Liver (tissue), 9 donors: ENCODE results near the gene IQGAP2. TPM values are rescaled to one million over a fixed set of nuclear protein-coding genes. Genes with fewer than 3 reads are reported as not detected.

Source experiments
- DNase-seq: peaks from one replicate; pipeline ENCODE4 v3.0.0-alpha.2; 2017; ENCODE audit warnings: low spot score
- H3K27ac ChIP-seq, 2 donors: one replicate each; pipeline ENCODE4 v1.7.0; 2013; ENCODE audit warnings: inconsistent platforms in 2 of 2, low read length in 2 of 2, control low read depth in 1 of 2, low read depth in 1 of 2, mild to moderate bottlenecking in 1 of 2
- H3K27me3 ChIP-seq, 4 donors: one replicate each; pipeline versions ENCODE4 v1.6.1 to v1.7.0; 2013; ENCODE audit warnings: low read length in 3 of 4, inconsistent platforms in 1 of 4, mild to moderate bottlenecking in 1 of 4, moderate library complexity in 1 of 4; ENCODE audit not compliant: control insufficient read depth in 4 of 4, insufficient read depth in 4 of 4
- H3K36me3 ChIP-seq, 4 donors: one replicate each; pipeline versions ENCODE4 v1.6.1 to v1.7.0; 2013; ENCODE audit warnings: low read length in 3 of 4, mild to moderate bottlenecking in 3 of 4, low read depth in 1 of 4, moderate library complexity in 1 of 4; ENCODE audit not compliant: control insufficient read depth in 4 of 4, insufficient read depth in 3 of 4
- H3K4me1 ChIP-seq, 4 donors: one replicate each; pipeline versions ENCODE4 v1.6.1 to v1.7.0; 2013; ENCODE audit warnings: low read length in 3 of 4, mild to moderate bottlenecking in 3 of 4, moderate library complexity in 1 of 4; ENCODE audit not compliant: control insufficient read depth in 4 of 4, insufficient read depth in 4 of 4
- H3K4me3 ChIP-seq, 3 donors: one replicate each; pipeline versions ENCODE4 v1.6.1 to v1.7.0; 2013; ENCODE audit warnings: low read length in 3 of 3, control low read depth in 1 of 3, low read depth in 1 of 3, mild to moderate bottlenecking in 1 of 3
- H3K9ac ChIP-seq, 2 donors: one replicate each; pipeline ENCODE4 v1.7.0; 2013; ENCODE audit warnings: low read length in 2 of 2, mild to moderate bottlenecking in 2 of 2, moderate library complexity in 2 of 2, control low read depth in 1 of 2, low read depth in 1 of 2
- H3K9me3 ChIP-seq, 4 donors: one replicate each; pipeline versions ENCODE4 v1.6.1 to v1.7.0; 2013; ENCODE audit warnings: low read length in 3 of 4; ENCODE audit not compliant: control insufficient read depth in 4 of 4
- ATF3 ChIP-seq: IDR thresholded peaks from 2 replicates; pipeline ENCODE4 v1.6.1; 2016; ENCODE audit warnings: antibody characterized with exemption
- CTCF ChIP-seq: fragments of 150-350 bp; IDR thresholded peaks from 2 replicates; pipeline ENCODE4 v1.5.1; 2017; ENCODE audit warnings: improper control_type of control experiment, low read depth, low read length; ENCODE audit not compliant: missing input control
- EGR1 ChIP-seq, 2 donors: IDR thresholded peaks; 2 replicates each; pipeline ENCODE4 v1.6.1; 2016 to 2018; ENCODE audit warnings: antibody characterized with exemption in 2 of 2, low read depth in 2 of 2
- FOXA1 ChIP-seq: IDR thresholded peaks from 2 replicates; pipeline ENCODE4 v1.6.1; 2016; ENCODE audit warnings: antibody characterized with exemption
- FOXA2 ChIP-seq: IDR thresholded peaks from 2 replicates; pipeline ENCODE4 v1.6.1; 2016; ENCODE audit warnings: antibody characterized with exemption
- GABPA ChIP-seq, 2 donors: IDR thresholded peaks in 1 of 2; conservative IDR thresholded peaks in 1 of 2; 2 replicates each; pipeline ENCODE4 v1.6.1; 2016; ENCODE audit warnings: antibody characterized with exemption in 2 of 2, mild to moderate bottlenecking in 1 of 2, moderate library complexity in 1 of 2
- HNF4A ChIP-seq, 2 donors: conservative IDR thresholded peaks; 2 replicates each; pipeline ENCODE4 v1.6.1; 2016; ENCODE audit warnings: antibody characterized with exemption in 2 of 2, mild to moderate bottlenecking in 2 of 2
- HNF4G ChIP-seq: IDR thresholded peaks from 2 replicates; pipeline ENCODE4 v1.6.1; 2016; ENCODE audit warnings: antibody characterized with exemption
- JUND ChIP-seq, 2 donors: IDR thresholded peaks; 2 replicates each; pipeline ENCODE4 v1.6.1; 2016; ENCODE audit warnings: antibody characterized with exemption in 2 of 2
- MAX ChIP-seq: IDR thresholded peaks from 2 replicates; pipeline ENCODE4 v1.6.1; 2016; ENCODE audit warnings: antibody characterized with exemption
- NR2F2 ChIP-seq: IDR thresholded peaks from 2 replicates; pipeline ENCODE4 v1.6.1; 2016; ENCODE audit warnings: antibody characterized with exemption
- RAD21 ChIP-seq, 2 donors: IDR thresholded peaks; 2 replicates each; pipeline ENCODE4 v1.6.1; 2016; ENCODE audit warnings: antibody characterized with exemption in 2 of 2, mild to moderate bottlenecking in 2 of 2
- RXRA ChIP-seq, 2 donors: IDR thresholded peaks; 2 replicates each; pipeline ENCODE4 v1.6.1; 2017 to 2018; ENCODE audit warnings: antibody characterized with exemption in 2 of 2, mild to moderate bottlenecking in 1 of 2
- SP1 ChIP-seq: IDR thresholded peaks from 2 replicates; pipeline ENCODE4 v1.6.1; 2018; ENCODE audit warnings: antibody characterized with exemption, mild to moderate bottlenecking
- TAF1 ChIP-seq: conservative IDR thresholded peaks from 2 replicates; pipeline ENCODE4 v1.6.1; 2016; ENCODE audit warnings: antibody characterized with exemption, mild to moderate bottlenecking
- YY1 ChIP-seq: IDR thresholded peaks from 2 replicates; pipeline ENCODE4 v1.6.1; 2016; ENCODE audit warnings: antibody characterized with exemption, mild to moderate bottlenecking
- ZBTB33 ChIP-seq: IDR thresholded peaks from 2 replicates; pipeline ENCODE4 v1.6.1; 2016; ENCODE audit warnings: antibody characterized with exemption
- WGBS: extraction: QIAGEN DNeasy Blood & Tissue Kit; methylation state at CpG from one replicate; pipeline ENCODE4 v1.1.7; 2013; 5-methylcytosine and 5-hydroxymethylcytosine counted together
- polyA plus RNA-seq, 2 donors: library from polyadenylated mRNA; stranded (reverse) in 1 of 2; unstranded in 1 of 2; fragments of 200-250 nt in 1 of 2; fragments of >200 nt in 1 of 2; fragmentation: Nextera tagmentation in 1 of 2; extraction: Ambion mirVana in 1 of 2; gene quantifications; one replicate each; pipeline versions ENCODE4 v1.2.1 to v1.2.3, GENCODE V29; 2013 to 2015
- total RNA-seq, 2 donors: library from RNA; depleted of rRNA; stranded (reverse); fragments of >200 nt; gene quantifications; one replicate each; pipeline ENCODE4 v1.2.3, GENCODE V29; 2014
- TF ChIP-seq, protein P1 (sequence below): IDR thresholded peaks from 2 replicates; pipeline ENCODE4 v1.6.1; 2016; ENCODE audit warnings: antibody characterized with exemption, mild to moderate bottlenecking
- donor health status: healthy.
- donor health status: healthy.
- donor health status: healthy.
- donor health status: healthy.
- donor health status: healthy.

IQGAP2 gene
- total and polyA plus RNA-seq, 4 donors = 41.5 to 205 (median 102) TPM

GRCh38 chr5:76545184-76545583 lies 142.1 kb downstream of the IQGAP2 start:
- TF ChIP-seq MAX (no peak), ZBTB33 (no peak), NR2F2 (peak; percentile 33), HNF4G (no peak), YY1 (no peak), EGR1 (IDR thresholded peaks at IDR 0.05; ENCODE audit: low read depth in 2 of 2) (no peak), ATF3 (no peak), CTCF (no peak), RXRA (IDR thresholded peaks at IDR 0.05) (peak; percentile 11 to 20), SP1 (no peak), GABPA (IDR thresholded peaks at IDR 0.05 in 1 of 2, conservative IDR thresholded peaks at IDR 0.05 in 1 of 2) (no peak), FOXA1 (no peak), FOXA2 (no peak), RAD21 (IDR thresholded peaks at IDR 0.05) (peak in 1 of 2 donors; percentile 5), JUND (IDR thresholded peaks at IDR 0.05) (no peak), HNF4A (conservative IDR thresholded peaks at IDR 0.05) (peak; percentile 80 to 85), TAF1 (no peak)
- TF ChIP-seq, protein P1, sequence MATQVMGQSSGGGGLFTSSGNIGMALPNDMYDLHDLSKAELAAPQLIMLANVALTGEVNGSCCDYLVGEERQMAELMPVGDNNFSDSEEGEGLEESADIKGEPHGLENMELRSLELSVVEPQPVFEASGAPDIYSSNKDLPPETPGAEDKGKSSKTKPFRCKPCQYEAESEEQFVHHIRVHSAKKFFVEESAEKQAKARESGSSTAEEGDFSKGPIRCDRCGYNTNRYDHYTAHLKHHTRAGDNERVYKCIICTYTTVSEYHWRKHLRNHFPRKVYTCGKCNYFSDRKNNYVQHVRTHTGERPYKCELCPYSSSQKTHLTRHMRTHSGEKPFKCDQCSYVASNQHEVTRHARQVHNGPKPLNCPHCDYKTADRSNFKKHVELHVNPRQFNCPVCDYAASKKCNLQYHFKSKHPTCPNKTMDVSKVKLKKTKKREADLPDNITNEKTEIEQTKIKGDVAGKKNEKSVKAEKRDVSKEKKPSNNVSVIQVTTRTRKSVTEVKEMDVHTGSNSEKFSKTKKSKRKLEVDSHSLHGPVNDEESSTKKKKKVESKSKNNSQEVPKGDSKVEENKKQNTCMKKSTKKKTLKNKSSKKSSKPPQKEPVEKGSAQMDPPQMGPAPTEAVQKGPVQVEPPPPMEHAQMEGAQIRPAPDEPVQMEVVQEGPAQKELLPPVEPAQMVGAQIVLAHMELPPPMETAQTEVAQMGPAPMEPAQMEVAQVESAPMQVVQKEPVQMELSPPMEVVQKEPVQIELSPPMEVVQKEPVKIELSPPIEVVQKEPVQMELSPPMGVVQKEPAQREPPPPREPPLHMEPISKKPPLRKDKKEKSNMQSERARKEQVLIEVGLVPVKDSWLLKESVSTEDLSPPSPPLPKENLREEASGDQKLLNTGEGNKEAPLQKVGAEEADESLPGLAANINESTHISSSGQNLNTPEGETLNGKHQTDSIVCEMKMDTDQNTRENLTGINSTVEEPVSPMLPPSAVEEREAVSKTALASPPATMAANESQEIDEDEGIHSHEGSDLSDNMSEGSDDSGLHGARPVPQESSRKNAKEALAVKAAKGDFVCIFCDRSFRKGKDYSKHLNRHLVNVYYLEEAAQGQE = no peak
- Histone ChIP-seq H3K27me3 (no peaks in the 10 kb centered on the region), H3K4me1 (peaks cover 5 to 70% (median 50%) of the 10 kb centered on the region in 4 donors), H3K36me3 (no peaks in the 10 kb centered on the region), H3K4me3 (no peak overlapping the region), H3K27ac (no peak overlapping the region), H3K9me3 (no peaks in the 10 kb centered on the region), H3K9ac (no peak overlapping the region)
- DNase-seq = no peak
- WGBS = 44% methylated on average over 4 of the region's 4 CpGs
